ENCODE measurements around the gene DUSP8.

Gene DUSP8

GRCh38 chr11:1530686-1531448 is 41.2 kb downstream of the DUSP8 start:
- H3K27ac ChIP-seq (ENCODE audit: extremely low read depth, low read depth, low read length), result no peak overlapping the region
- ChIA-PET POLR2A (no interaction called here), CTCF (no interaction called here)
- peaks cover 0 to 30% of the 10 kb centered on the region in 2 experiments; a peak in 1 of 3 replicates for H3K36me3 ChIP-seq (ENCODE audit: control insufficient read depth in 2 of 2, insufficient read depth in 1 of 2, low read length in 2 of 2)
- no peaks in the 10 kb centered on the region for H3K4me1 ChIP-seq (ENCODE audit: control insufficient read depth, insufficient read depth, low read length)
- TF ChIP-seq ZNF302 (tag by site-specific recombination; IDR thresholded peaks at IDR 0.05; ENCODE audit: low read depth), result no peak
- no peak for TF ChIP-seq KLF1 (tag by site-specific recombination; IDR thresholded peaks at IDR 0.05)
- TF ChIP-seq SALL2 (tag by site-specific recombination; IDR thresholded peaks at IDR 0.05; ENCODE audit: borderline replicate concordance), result no peak
- TF ChIP-seq WT1 (tag by site-specific recombination; IDR thresholded peaks at IDR 0.05), result no peak
- no peak for TF ChIP-seq ZNF266 (tag by site-specific recombination; IDR thresholded peaks at IDR 0.05; ENCODE audit: low read depth)
- TF ChIP-seq ZIC2 (tag by site-specific recombination; IDR thresholded peaks at IDR 0.05), result peak; percentile 49
- TF ChIP-seq TRIM28 (IDR thresholded peaks at IDR 0.05; ENCODE audit: borderline replicate concordance, low read length), result no peak
- no peak overlapping the region for H3K4me3 ChIP-seq (ENCODE audit: low read depth, low read length)
- H3K9me3 ChIP-seq (ENCODE audit: control insufficient read depth, insufficient read depth, low read depth, low read length), result no peaks in the 10 kb centered on the region

GRCh38 chr11:1529774-1530173 is 42.3 kb downstream of the DUSP8 start:
- CTCF ChIA-PET, result no interaction called here
- no peak for TF ChIP-seq YY1 (tag by site-specific recombination; IDR thresholded peaks at IDR 0.05)
- TF ChIP-seq ZBTB17 (tag by site-specific recombination; IDR thresholded peaks at IDR 0.05), result no peak
- TF ChIP-seq ZNF138 (tag by site-specific recombination; IDR thresholded peaks at IDR 0.05; ENCODE audit: borderline replicate concordance), result no peak
- no peak for TF ChIP-seq ZNF148 (tag by site-specific recombination; IDR thresholded peaks at IDR 0.05; ENCODE audit: borderline replicate concordance)
- no peak for TF ChIP-seq ZNF223 (tag by site-specific recombination; IDR thresholded peaks at IDR 0.05)
- TF ChIP-seq BCL11B (tag by site-specific recombination; IDR thresholded peaks at IDR 0.05; ENCODE audit: low read depth), result no peak
- no peak for TF ChIP-seq ZNF521 (tag by site-specific recombination; IDR thresholded peaks at IDR 0.05)

GRCh38 chr11:1529286-1529685 is 42.8 kb downstream of the DUSP8 start:
- Histone ChIP-seq H3K36me3 (ENCODE audit: control insufficient read depth in 2 of 2, insufficient read depth in 1 of 2, low read length in 2 of 2) (peaks cover 0 to 14% of the 10 kb centered on the region in 2 experiments; a peak in 1 of 3 replicates), H3K27ac (ENCODE audit: extremely low read depth, low read depth, low read length) (no peak overlapping the region), H3K4me1 (ENCODE audit: control insufficient read depth, insufficient read depth, low read length) (no peaks in the 10 kb centered on the region), H3K9me3 (ENCODE audit: control insufficient read depth, insufficient read depth, low read depth, low read length) (no peaks in the 10 kb centered on the region), H3K4me3 (ENCODE audit: low read depth, low read length) (no peak overlapping the region)
- CTCF ChIA-PET, result interaction anchor here (0.6 kb wide), 1 partner anchor 29 kb away, joined by 3 read pairs; no protein-coding TSS in a partner anchor
- no peak for TF ChIP-seq ZNF302 (tag by site-specific recombination; IDR thresholded peaks at IDR 0.05; ENCODE audit: low read depth)
- no peak for TF ChIP-seq GFI1B (tag by site-specific recombination; IDR thresholded peaks at IDR 0.05)
- TF ChIP-seq ZNF701 (tag by site-specific recombination; IDR thresholded peaks at IDR 0.05), result no peak
- no peak for TF ChIP-seq ZNF292 (tag by site-specific recombination; IDR thresholded peaks at IDR 0.05; ENCODE audit: borderline replicate concordance, low read depth)
- TF ChIP-seq ZNF274 (IDR thresholded peaks at IDR 0.05; ENCODE audit: low read length), result no peak
- no peak for TF ChIP-seq ZNF274 (tag by site-specific recombination; IDR thresholded peaks at IDR 0.05; ENCODE audit: borderline replicate concordance)
- TF ChIP-seq ZEB2 (tag by site-specific recombination; IDR thresholded peaks at IDR 0.05), result no peak
- no peak for TF ChIP-seq ZNF558 (tag by site-specific recombination; IDR thresholded peaks at IDR 0.05)
- no peak for TF ChIP-seq ZNF707 (tag by site-specific recombination; IDR thresholded peaks at IDR 0.05)
- TF ChIP-seq ZNF585B (tag by site-specific recombination; IDR thresholded peaks at IDR 0.05), result no peak
- POLR2A ChIA-PET, result no interaction called here

More at GRCh38 chr11:1529774-1530173, 42.3 kb downstream of the DUSP8 start:
- Histone ChIP-seq H3K9me3 (ENCODE audit: control insufficient read depth, insufficient read depth, low read depth, low read length) (no peaks in the 10 kb centered on the region), H3K36me3 (ENCODE audit: control insufficient read depth in 2 of 2, insufficient read depth in 1 of 2, low read length in 2 of 2) (peaks cover 0 to 19% of the 10 kb centered on the region in 2 experiments; a peak in 1 of 3 replicates), H3K27ac (ENCODE audit: extremely low read depth, low read depth, low read length) (no peak overlapping the region), H3K4me3 (ENCODE audit: low read depth, low read length) (no peak overlapping the region), H3K4me1 (ENCODE audit: control insufficient read depth, insufficient read depth, low read length) (no peaks in the 10 kb centered on the region)
- POLR2A ChIA-PET, result no interaction called here
